Lower lobe of right lung (tissue), 2 donors: ENCODE measurements around the gene RTL10. TPM values are rescaled to one million over a fixed set of nuclear protein-coding genes. Genes with fewer than 3 reads are reported as not detected.
A peak's percentile ranks its signal among the peaks of the same experiment; 100 is the strongest.

ENCODE experiments used
- ATAC-seq, 2 donors: fragments of 200-7000 bp; cut with Tn5 transposase; one replicate each; pipeline ENCODE4 v1.9.1; 2020 to 2022; ENCODE audit warnings: mild to moderate bottlenecking in 2 of 2, moderate library complexity in 2 of 2
- DNase-seq: peaks from one replicate; pipeline ENCODE4 v3.0.0-alpha.2; 2020
- H3K27ac ChIP-seq: fragments of 200-600 bp; one replicate; pipeline ENCODE4 v1.8.0; 2022
- H3K27me3 ChIP-seq: fragments of 200-600 bp; one replicate; pipeline ENCODE4 v1.8.0; 2022; ENCODE audit warnings: low read depth
- H3K36me3 ChIP-seq: fragments of 200-600 bp; one replicate; pipeline ENCODE4 v1.8.0; 2022; ENCODE audit warnings: mild to moderate bottlenecking
- H3K4me1 ChIP-seq: fragments of 200-600 bp; one replicate; pipeline ENCODE4 v1.8.0; 2022
- H3K4me3 ChIP-seq: fragments of 200-600 bp; one replicate; pipeline ENCODE4 v1.8.0; 2022; ENCODE audit warnings: mild to moderate bottlenecking
- H3K9me3 ChIP-seq: fragments of 200-600 bp; one replicate; pipeline ENCODE4 v1.8.0; 2022
- intact Hi-C: fragments of 100-400 bp; cut with DNase I; formaldehyde crosslinking; loops from one replicate; pipeline ENCODE4 v1.11.0; 2022
- total RNA-seq: library from RNA; stranded (reverse); fragmentation: NEBNext Ultra II Directional; extraction: Animal tissue kit (Norgen Biotek cat#: 25700); gene quantifications from one replicate; pipeline ENCODE4 v1.2.1, GENCODE V29; 2021
- TF ChIP-seq, protein P1 (sequence below): fragments of 200-600 bp; IDR thresholded peaks from one replicate; pipeline ENCODE4 v1.8.0; 2022; ENCODE audit warnings: antibody characterized with exemption, mild to moderate bottlenecking
- donor health status: DM: no; HTN: yes; CAD: no; lungs with severe emphysema.

The RTL10 gene
- total RNA-seq, 1 donor from 2014 or later = 24.3 TPM

DNA sequence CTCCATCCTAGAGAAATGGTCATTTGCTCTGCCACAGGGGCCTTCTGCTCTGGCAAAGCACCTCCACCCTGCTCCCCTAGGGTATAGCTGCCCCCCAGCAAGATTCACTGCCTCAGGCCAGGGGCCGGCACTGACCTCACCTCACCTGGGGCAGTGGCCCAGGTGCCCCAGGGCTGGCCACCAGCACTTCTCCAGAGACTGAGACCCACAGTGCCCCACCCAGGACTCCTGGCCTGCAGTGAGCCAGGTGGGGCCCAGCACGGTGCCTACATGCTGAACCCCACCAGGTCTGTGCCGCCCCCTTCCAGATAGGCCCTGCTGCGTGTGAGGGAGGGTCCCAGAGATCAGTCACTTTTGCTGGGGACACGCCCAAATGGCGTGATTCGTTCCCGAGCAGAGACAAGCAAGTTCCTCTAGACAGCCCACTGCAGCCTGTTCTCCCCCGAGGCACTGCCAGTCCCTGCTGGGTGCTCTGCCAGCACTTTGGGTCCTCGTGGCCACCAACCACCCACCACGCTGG lies 10.8 kb downstream of the RTL10 start:
- Histone ChIP-seq H3K27me3 (no peaks in the 10 kb centered on the region), H3K36me3 (no peaks in the 10 kb centered on the region), H3K4me3 (peak overlapping the region; percentile 23), H3K27ac (peak overlapping the region; percentile 81), H3K9me3 (no peaks in the 10 kb centered on the region), H3K4me1 (peaks cover 41% of the 10 kb centered on the region)
- ATAC-seq = peak in 1 of 2 donors; percentile 5
- intact Hi-C loops = no loop called here
- DNase-seq = no peak
- TF ChIP-seq, protein P1, sequence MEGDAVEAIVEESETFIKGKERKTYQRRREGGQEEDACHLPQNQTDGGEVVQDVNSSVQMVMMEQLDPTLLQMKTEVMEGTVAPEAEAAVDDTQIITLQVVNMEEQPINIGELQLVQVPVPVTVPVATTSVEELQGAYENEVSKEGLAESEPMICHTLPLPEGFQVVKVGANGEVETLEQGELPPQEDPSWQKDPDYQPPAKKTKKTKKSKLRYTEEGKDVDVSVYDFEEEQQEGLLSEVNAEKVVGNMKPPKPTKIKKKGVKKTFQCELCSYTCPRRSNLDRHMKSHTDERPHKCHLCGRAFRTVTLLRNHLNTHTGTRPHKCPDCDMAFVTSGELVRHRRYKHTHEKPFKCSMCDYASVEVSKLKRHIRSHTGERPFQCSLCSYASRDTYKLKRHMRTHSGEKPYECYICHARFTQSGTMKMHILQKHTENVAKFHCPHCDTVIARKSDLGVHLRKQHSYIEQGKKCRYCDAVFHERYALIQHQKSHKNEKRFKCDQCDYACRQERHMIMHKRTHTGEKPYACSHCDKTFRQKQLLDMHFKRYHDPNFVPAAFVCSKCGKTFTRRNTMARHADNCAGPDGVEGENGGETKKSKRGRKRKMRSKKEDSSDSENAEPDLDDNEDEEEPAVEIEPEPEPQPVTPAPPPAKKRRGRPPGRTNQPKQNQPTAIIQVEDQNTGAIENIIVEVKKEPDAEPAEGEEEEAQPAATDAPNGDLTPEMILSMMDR = no peak

DNA sequence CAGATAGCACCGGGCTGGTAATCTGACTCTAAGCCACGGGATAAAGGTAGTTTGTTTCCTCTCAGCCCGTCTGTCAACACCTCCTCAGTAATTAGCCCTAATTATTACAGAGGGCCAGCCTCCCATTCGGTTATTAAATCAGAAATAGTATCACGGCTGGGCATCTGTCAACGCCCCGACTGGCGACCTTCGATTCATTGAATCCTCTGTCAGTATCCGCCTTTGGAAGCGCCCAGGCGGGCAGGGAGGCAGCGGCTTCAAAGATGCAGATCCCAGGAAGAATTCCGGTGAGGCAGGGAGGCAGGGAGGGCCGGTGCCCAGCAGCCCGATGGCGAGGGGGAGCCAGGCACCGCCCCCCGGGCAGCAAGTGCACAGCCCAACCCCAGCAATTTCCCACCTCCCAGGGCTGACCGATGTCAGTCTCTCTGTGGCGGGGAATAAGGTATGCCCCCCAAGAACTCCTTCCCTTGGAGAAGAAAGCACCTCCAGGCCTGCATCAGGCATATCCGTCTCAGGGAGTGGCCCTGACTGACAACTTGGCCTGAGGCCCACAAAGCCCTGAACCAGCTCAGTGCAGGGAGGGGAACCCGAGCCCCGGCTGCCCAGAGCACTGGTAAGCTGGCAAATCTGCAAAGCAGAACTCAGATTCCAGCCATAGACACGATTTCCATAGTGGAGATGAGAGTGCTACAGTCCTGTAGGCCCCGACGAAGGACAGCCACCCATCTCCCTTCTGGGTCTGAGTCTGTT lies 11.4 kb downstream of the RTL10 start:
- no peaks in the 10 kb centered on the region for H3K27me3 ChIP-seq
- DNase-seq = no peak
- H3K9me3 ChIP-seq = no peaks in the 10 kb centered on the region
- intact Hi-C loops = no loop called here
- H3K36me3 ChIP-seq = no peaks in the 10 kb centered on the region
- ATAC-seq = peak in 1 of 2 donors; percentile 15
- TF ChIP-seq, protein P1 = no peak
- no peak overlapping the region for H3K4me3 ChIP-seq
- peak overlapping the region; percentile 81 for H3K27ac ChIP-seq
- H3K4me1 ChIP-seq = peaks cover 35% of the 10 kb centered on the region

DNA sequence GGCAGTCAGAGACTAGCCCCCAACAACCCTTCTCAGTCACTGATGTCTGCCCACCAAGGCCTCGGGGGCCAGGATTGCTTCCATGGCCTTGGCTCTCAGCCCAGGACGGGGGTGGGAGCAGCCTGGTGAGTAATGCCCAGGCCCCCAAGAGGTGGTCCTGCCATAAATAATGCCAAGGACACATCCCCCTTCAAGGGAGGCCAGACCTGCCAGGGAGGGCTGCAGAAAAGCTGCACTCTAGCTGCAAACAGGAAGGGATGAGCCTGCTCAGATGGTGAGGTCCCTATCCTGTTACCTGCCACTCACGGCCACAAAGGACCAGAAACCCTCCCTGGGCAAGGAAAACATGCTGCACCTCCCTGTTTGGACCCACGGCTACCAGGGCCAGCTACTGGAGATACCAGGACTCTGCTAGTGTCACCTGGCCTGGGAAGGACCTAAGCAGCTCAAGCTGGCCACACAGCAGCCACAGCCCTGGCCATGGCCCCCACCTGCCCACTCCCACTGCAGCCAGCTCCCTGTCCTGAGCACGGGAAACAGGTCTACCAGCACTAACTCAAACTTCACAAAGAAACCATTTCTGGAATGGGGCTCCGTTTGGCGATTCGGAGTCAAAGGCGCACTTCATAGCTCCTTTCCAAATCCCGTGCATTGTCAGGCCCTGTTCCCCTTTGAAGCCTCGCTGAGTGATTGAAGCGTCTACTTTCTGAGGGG lies 12.1 kb downstream of the RTL10 start:
- DNase-seq = no peak
- Histone ChIP-seq H3K27me3 (no peaks in the 10 kb centered on the region), H3K4me3 (no peak overlapping the region), H3K27ac (peak overlapping the region; percentile 81), H3K4me1 (peaks cover 28% of the 10 kb centered on the region), H3K36me3 (no peaks in the 10 kb centered on the region), H3K9me3 (no peaks in the 10 kb centered on the region)
- TF ChIP-seq, protein P1 = no peak
- no peak for ATAC-seq
- intact Hi-C loops = no loop called here

DNA sequence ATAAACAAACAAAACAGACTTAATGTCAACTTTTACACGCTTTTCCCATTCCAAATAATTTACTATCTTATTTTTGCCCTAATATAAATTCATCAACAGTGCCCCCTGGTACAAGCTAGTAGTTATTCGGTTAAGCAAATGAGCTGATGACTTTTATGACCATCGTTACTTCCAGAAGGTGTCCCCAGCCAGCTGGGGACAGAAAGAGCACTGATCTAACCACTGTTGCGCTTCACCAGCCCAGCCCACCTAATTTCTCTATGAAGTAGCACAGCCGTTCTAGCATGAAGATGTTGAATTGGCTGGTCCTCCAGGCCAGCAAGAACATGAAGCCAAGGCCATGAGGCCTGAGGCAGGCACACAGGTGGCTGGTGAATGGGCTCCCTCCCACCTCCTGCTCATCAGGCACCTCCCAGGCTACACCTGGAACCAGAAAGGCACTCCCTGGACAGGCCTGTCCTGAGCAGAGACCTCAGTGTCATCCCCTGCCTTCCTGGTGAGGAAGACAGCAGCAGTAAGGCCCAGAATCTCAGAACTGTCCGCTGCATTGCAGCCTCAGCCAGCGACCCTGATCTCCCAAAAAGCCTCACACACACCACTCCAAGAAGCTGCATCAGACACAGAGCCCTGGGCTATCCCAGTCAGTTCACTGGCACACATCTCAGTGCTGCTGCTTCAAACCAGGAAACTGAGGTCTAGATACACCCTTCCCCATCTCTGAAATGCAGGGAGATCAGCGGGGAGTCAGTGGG lies 12.9 kb downstream of the RTL10 start:
- no peak overlapping the region for H3K4me3 ChIP-seq
- DNase-seq (no peak), ATAC-seq (no peak)
- TF ChIP-seq, protein P1 = no peak
- H3K36me3 ChIP-seq = no peaks in the 10 kb centered on the region
- intact Hi-C loops = no loop called here
- no peak overlapping the region for H3K27ac ChIP-seq
- H3K9me3 ChIP-seq = no peaks in the 10 kb centered on the region
- H3K27me3 ChIP-seq = no peaks in the 10 kb centered on the region
- peaks cover 28% of the 10 kb centered on the region for H3K4me1 ChIP-seq

DNA sequence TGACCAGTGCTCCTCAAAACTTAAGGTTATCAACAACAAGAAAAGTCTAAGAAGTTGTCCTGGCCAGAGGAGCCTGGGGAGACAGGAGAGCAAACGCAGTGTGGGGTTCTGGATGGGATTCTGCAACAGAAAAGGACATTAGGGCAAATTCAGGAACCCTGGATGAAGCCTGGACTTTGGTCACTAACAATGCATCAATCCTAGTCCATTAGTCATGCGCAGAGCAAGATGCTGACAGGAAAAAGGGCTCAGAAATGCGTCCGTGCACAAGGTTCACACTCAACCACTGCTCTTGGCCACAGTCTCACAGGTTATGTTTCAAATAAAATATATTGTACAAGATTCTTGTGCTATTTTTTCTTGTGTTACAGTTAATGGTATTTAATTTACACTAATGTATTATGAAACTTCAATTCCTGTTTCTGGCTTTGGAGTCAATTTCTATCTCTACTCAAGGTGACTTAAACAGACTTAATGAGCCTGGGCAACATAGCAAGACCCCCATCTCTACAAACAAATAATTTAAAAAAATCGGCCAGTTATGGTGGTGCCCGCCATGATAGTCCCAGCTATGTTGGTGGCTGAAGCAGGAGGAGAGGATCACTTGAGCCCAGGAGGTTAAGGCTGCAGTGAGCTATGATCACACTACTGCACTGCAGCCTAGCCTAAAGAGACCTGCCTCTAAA lies 13.6 kb downstream of the RTL10 start:
- ATAC-seq (no peak), DNase-seq (no peak)
- Histone ChIP-seq H3K27ac (no peak overlapping the region), H3K36me3 (no peaks in the 10 kb centered on the region), H3K27me3 (no peaks in the 10 kb centered on the region), H3K9me3 (no peaks in the 10 kb centered on the region), H3K4me3 (no peak overlapping the region), H3K4me1 (peaks cover 28% of the 10 kb centered on the region)
- intact Hi-C loops = no loop called here
- TF ChIP-seq, protein P1 = no peak
